NB4 (cell line): ENCODE results near the gene RABL3.
"Not testable (repeated sequence)": the region's sequence is repeated elsewhere in the genome, so short reads cannot be mapped to it uniquely, and the experiment has no call there.

ENCODE experiments used
- DNase-seq: peaks from one replicate; pipeline ENCODE4 v3.0.0; 2010; ENCODE audit warnings: low read depth
- H3K4me3 ChIP-seq: one replicate; pipeline ENCODE4 v1.5.1; 2011; ENCODE audit warnings: mild to moderate bottlenecking, low read depth, low read length, moderate library complexity
- MYC ChIP-seq: IDR thresholded peaks from 2 replicates; pipeline ENCODE4 v1.6.1; 2011; ENCODE audit warnings: low read depth, low read length
- POLR2A ChIP-seq: IDR thresholded peaks from 2 replicates; pipeline ENCODE4 v1.6.1; 2011; ENCODE audit warnings: mild to moderate bottlenecking; ENCODE audit not compliant: insufficient read length; ENCODE audit errors: extremely low read depth
- TF ChIP-seq, protein P1 (sequence below): IDR thresholded peaks from one replicate; pipeline ENCODE4 v1.5.1; 2012; ENCODE audit warnings: low read depth, low read length
- TF ChIP-seq, protein P2 (sequence below): IDR thresholded peaks from 2 replicates; pipeline ENCODE4 v1.6.1; 2011; ENCODE audit warnings: low read depth, low read length

RABL3 gene, protein sequence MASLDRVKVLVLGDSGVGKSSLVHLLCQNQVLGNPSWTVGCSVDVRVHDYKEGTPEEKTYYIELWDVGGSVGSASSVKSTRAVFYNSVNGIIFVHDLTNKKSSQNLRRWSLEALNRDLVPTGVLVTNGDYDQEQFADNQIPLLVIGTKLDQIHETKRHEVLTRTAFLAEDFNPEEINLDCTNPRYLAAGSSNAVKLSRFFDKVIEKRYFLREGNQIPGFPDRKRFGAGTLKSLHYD

DNA sequence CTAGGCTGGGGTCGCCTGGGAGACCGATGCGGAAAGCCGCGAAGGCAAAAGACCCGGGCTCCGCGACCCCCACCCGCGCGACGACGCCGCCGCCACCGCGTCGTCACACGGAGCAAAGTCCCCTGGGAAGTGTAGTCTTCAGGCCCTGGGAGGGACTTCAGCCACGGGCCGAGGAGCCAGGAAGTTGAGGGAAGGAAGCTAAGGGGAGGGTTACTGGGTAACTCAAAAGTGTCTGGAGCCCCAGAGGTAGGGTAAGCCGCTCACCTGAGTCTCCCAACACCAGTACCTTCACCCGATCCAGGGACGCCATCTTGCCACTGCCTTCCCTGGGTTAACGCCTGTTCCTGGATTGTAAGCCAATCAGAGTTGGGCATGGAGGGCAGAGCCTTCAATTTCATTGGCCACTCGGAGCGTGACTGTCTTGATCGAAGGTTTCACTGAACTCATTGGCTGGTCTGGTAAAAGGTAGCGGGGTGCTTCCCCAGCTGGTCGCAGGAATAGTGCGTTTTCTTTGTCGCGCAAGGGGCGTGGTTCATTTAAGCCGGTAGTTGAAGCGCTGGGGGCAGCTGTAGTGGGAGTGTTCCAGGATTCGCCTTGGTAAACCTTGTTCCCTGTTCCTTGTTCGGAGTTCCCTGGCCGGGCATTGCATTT lies at the start of gene RABL3, which contains the start of gene GTF2E1:
Gene RABL3 (minus strand): TSS at position 319 of the 651 bp plus-strand sequence. CDS start 9 bp downstream, at position 310.
Gene GTF2E1 (plus strand): TSS at position 547 of the 651 bp plus-strand sequence. CDS start 7,809 bp downstream, outside the sequence.
- TF ChIP-seq MYC (peak; percentile 46; the same call in 1 of the 2 replicates), POLR2A (peak; percentile 61)
- TF ChIP-seq, protein P1, sequence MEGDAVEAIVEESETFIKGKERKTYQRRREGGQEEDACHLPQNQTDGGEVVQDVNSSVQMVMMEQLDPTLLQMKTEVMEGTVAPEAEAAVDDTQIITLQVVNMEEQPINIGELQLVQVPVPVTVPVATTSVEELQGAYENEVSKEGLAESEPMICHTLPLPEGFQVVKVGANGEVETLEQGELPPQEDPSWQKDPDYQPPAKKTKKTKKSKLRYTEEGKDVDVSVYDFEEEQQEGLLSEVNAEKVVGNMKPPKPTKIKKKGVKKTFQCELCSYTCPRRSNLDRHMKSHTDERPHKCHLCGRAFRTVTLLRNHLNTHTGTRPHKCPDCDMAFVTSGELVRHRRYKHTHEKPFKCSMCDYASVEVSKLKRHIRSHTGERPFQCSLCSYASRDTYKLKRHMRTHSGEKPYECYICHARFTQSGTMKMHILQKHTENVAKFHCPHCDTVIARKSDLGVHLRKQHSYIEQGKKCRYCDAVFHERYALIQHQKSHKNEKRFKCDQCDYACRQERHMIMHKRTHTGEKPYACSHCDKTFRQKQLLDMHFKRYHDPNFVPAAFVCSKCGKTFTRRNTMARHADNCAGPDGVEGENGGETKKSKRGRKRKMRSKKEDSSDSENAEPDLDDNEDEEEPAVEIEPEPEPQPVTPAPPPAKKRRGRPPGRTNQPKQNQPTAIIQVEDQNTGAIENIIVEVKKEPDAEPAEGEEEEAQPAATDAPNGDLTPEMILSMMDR, result no peak
- TF ChIP-seq, protein P2, sequence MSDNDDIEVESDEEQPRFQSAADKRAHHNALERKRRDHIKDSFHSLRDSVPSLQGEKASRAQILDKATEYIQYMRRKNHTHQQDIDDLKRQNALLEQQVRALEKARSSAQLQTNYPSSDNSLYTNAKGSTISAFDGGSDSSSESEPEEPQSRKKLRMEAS, result peak; percentile 47; the same call in 1 of the 2 replicates
- peak within 1 kb of the TSS; percentile 83 for H3K4me3 ChIP-seq
- DNase-seq, result peak; percentile 99

DNA sequence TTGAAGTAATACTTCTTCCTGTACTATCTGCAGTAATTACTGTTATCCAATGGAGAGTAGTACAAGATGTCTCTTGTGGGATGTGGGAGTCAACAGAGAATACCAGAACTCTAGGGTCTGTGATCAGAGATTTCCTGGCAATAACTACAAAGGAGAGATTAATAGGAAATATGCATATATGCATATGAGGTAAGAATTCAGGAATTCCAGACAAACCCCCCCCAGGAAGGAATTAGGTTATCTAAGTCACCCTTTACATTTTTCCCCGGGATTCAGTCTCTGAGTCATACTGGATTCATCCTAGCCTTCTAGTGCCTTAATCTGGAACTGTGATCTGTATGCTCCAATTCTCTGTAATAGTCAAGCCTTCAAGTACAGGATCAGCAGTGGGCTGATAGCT lies 49.6 kb upstream of the RABL3 start:
- DNase-seq, result no peak
- TF ChIP-seq MYC (no peak), POLR2A (no peak)
- TF ChIP-seq, protein P1, result no peak
- TF ChIP-seq, protein P2, result no peak
- H3K4me3 ChIP-seq, result no peak overlapping the region

DNA sequence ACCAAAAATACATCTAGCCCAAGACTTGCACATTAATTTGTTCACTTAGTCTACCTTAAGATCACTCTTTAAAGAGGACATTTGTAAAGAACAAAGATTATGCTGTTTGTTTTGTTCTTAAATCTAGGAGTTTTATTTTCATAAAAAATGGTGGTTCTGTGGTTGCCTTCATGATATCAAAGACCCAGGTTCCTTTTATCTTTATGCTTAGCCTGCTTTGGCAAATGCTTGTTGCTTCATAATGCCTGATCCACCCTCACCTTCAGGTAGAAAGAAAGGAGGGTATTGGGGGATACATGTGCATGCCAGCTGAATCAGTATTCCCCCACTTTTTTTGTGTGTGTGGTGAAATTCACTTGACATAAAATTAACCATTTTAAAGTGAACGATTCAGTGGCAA lies 48.7 kb upstream of the RABL3 start:
- DNase-seq, result no peak
- TF ChIP-seq, protein P2, result no peak
- TF ChIP-seq POLR2A (no peak), MYC (no peak)
- TF ChIP-seq, protein P1, result no peak
- H3K4me3 ChIP-seq, result no peak overlapping the region

DNA sequence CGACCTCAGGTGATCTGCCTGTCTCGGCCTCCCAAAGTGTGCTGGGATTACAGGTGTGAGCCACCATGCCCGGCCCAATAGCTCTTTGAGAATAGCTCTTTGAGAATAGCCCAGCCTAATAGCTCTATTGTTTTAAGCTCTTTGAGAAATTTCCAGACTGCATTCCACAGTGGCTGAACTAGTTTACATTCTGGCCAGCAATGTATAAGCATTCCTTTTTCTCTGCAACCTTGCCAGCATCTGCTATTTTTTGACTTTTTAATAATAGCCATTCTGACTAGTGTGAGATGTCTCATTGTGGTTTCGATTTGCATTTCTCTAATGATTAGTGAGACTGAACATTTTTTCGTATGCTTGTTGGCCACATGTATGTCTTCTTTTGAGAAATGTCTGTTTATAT lies 43.5 kb upstream of the RABL3 start:
- not testable (repeated sequence) for H3K4me3 ChIP-seq, DNase-seq

DNA sequence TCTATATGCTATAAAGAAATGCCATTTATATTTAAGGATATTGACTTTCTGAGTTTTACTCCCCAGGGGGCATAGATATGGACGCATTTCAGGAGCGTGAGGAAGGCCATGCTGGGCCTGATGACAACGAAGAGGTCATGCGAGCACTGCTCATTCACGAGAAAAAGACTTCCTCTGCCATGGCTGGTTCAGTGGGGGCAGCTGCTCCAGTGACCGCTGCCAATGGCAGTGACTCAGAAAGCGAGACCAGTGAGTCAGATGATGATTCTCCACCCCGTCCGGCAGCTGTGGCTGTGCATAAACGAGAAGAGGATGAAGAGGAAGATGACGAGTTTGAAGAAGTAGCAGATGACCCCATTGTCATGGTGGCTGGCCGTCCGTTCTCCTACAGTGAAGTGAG lies 38.7 kb upstream of the RABL3 start:
- TF ChIP-seq, protein P1, result no peak
- TF ChIP-seq POLR2A (no peak), MYC (no peak)
- TF ChIP-seq, protein P2, result no peak
- no peak overlapping the region for H3K4me3 ChIP-seq
- no peak for DNase-seq

DNA sequence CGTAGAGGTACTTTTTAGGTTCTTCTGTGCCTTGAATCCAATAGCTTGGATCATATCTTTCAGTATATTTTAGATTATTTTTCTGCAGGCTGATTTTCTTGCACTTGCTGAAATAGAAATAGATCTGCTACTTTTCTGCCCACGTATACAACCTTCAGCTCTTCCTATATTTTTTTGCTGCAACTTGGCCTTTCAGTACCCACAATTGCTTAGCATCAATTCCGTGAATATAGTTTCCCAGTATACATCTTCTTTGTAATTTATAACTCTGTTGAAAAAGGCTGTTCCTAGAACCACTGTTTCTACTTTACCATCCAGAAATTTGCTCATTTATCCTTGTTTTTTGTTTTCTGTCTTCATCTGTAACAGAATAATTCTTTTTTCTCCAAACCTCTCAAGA lies 36.5 kb upstream of the RABL3 start:
- no peak for DNase-seq
- no peak overlapping the region for H3K4me3 ChIP-seq
- TF ChIP-seq POLR2A, result no peak
- TF ChIP-seq, protein P1, result no peak
- no peak for TF ChIP-seq MYC
- TF ChIP-seq, protein P2, result no peak
